Gastrocnemius medialis (tissue), 4 donors: ENCODE results near the gene PARN. TPM values are rescaled to one million over a fixed set of nuclear protein-coding genes. Genes with fewer than 3 reads are reported as not detected.

Experiments
- ATAC-seq, 2 donors: fragments of 150-250 bp; one replicate each; pipeline ENCODE4 v1.9.1; 2016
- DNase-seq, 2 donors: peaks; one replicate each; pipeline ENCODE4 v3.0.0-alpha.2; 2019
- H3K27ac ChIP-seq, 4 donors: fragments of 200-600 bp; sonication (generic); 1 replicate in 1 of 4; 2 replicates in 3 of 4; pipeline ENCODE4 v1.5.1; 2016 to 2018; ENCODE audit warnings: mild to moderate bottlenecking in 2 of 4, moderate library complexity in 1 of 4
- H3K27me3 ChIP-seq, 3 donors: fragments of 200-600 bp; sonication (generic) in 2 of 3; 1 replicate in 1 of 3; 2 replicates in 2 of 3; pipeline versions ENCODE4 v1.5.1 to v1.6.0; 2016 to 2019; ENCODE audit warnings: mild to moderate bottlenecking in 1 of 3, moderate library complexity in 1 of 3
- H3K36me3 ChIP-seq, 2 donors: fragments of 200-600 bp; sonication (generic) in 1 of 2; one replicate each; pipeline ENCODE4 v1.5.1; 2017 to 2018
- H3K4me1 ChIP-seq, 2 donors: fragments of 200-600 bp; sonication (generic) in 1 of 2; one replicate each; pipeline ENCODE4 v1.5.1; 2016 to 2017; ENCODE audit warnings: mild to moderate bottlenecking in 2 of 2
- H3K4me3 ChIP-seq, 4 donors: fragments of 200-600 bp; sonication (generic) in 3 of 4; 1 replicate in 1 of 4; 2 replicates in 3 of 4; pipeline ENCODE4 v1.5.1; 2016 to 2019; ENCODE audit warnings: mild to moderate bottlenecking in 2 of 4
- H3K9me3 ChIP-seq, 3 donors: fragments of 200-600 bp; sonication (generic) in 2 of 3; 1 replicate in 1 of 3; 2 replicates in 2 of 3; pipeline ENCODE4 v1.5.1; 2016 to 2019
- POLR2A ChIP-seq, 2 donors: fragments of 450-650 bp; IDR thresholded peaks; one replicate each; pipeline ENCODE4 v1.6.1; 2017; ENCODE audit warnings: antibody characterized with exemption in 2 of 2, mild to moderate bottlenecking in 2 of 2, moderate library complexity in 2 of 2
- in situ Hi-C, 4 donors: fragments of 200-750 bp; cut with MboI; loops; one replicate each; pipeline versions ENCODE4 v1.15.0 to v1.8.0; 2017; ENCODE audit warnings: low sequenced_read_pairs in 4 of 4
- intact Hi-C: fragments of 100-400 bp; cut with DNase I; formaldehyde crosslinking; loops from one replicate; pipeline ENCODE4 v1.15.1; 2023; ENCODE audit warnings: low total_unique reads
- total RNA-seq, 4 donors: library from RNA; depleted of rRNA; stranded (reverse); fragments of >200 nt; gene quantifications; one replicate each; pipeline versions ENCODE4 v1.1.0 to v1.2.3, GENCODE V29; 2016
- TF ChIP-seq, protein P1 (sequence below), 5 experiments: fragments of 450-650 bp in 3 of 5; fragments of 200-600 bp in 2 of 5; sonication (generic) in 2 of 5; IDR thresholded peaks in 4 of 5; conservative IDR thresholded peaks in 1 of 5; 1 replicate in 4 of 5; 2 replicates in 1 of 5; pipeline ENCODE4 v1.5.1; 2016 to 2019; ENCODE audit warnings: antibody characterized with exemption in 5 of 5, mild to moderate bottlenecking in 3 of 5, moderate library complexity in 3 of 5

PARN gene
- total RNA-seq, 4 donors from 2014 or later = 18.8 to 44.9 (median 31.2) TPM

DNA sequence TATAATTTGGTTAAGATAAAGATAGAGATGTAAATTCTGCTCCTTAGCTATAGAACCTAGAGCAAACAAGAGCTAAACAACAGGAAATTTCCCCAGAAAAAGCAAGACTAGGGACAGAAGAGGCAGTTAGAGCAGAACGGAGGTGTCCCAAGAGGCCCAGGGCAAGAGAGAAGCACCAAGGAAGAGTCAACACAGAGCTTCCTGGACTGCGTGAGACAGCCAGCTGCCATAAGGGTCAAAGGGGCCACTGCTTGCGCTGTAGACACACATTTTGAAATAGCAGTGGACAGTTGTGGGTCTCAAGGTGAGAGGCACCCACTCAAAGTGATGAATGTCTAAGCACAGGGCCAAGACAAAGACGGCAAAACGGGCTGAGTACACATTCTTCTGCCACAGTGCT lies 156.6 kb downstream of the PARN start:
- no peaks in the 10 kb centered on the region for H3K4me1 ChIP-seq
- no peaks in the 10 kb centered on the region for H3K9me3 ChIP-seq
- no peak overlapping the region for H3K4me3 ChIP-seq
- no peak for DNase-seq
- H3K27ac ChIP-seq = no peak overlapping the region
- H3K36me3 ChIP-seq = no peaks in the 10 kb centered on the region
- no peaks in the 10 kb centered on the region for H3K27me3 ChIP-seq
- intact Hi-C loops = no loop called here
- in situ Hi-C loops = no loop called here
- TF ChIP-seq POLR2A (IDR thresholded peaks at IDR 0.05) = no peak
- TF ChIP-seq, protein P1, sequence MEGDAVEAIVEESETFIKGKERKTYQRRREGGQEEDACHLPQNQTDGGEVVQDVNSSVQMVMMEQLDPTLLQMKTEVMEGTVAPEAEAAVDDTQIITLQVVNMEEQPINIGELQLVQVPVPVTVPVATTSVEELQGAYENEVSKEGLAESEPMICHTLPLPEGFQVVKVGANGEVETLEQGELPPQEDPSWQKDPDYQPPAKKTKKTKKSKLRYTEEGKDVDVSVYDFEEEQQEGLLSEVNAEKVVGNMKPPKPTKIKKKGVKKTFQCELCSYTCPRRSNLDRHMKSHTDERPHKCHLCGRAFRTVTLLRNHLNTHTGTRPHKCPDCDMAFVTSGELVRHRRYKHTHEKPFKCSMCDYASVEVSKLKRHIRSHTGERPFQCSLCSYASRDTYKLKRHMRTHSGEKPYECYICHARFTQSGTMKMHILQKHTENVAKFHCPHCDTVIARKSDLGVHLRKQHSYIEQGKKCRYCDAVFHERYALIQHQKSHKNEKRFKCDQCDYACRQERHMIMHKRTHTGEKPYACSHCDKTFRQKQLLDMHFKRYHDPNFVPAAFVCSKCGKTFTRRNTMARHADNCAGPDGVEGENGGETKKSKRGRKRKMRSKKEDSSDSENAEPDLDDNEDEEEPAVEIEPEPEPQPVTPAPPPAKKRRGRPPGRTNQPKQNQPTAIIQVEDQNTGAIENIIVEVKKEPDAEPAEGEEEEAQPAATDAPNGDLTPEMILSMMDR (IDR thresholded peaks at IDR 0.05 in 4 of 5, conservative IDR thresholded peaks at IDR 0.05 in 1 of 5) = no peak
- no peak for ATAC-seq

DNA sequence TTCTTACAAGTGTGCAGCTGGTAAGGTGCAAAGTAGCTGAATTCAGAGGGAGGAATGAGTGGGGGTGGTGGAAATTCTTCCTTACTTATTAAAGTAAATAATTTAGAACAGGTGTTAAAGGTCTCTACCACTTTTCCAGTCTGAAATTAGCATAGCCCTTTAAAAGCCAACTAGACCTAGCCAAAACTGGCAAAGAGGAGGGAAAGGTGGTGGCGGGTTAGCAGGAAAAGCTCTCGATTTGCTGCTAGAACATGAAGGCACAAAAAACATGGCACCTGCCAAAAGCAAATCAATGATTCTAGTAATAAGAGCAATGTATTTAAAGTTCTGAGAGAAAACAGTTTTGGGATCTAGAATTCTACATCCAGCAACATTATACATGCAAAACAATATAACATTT lies 157.7 kb downstream of the PARN start:
- H3K36me3 ChIP-seq = no peaks in the 10 kb centered on the region
- no peaks in the 10 kb centered on the region for H3K27me3 ChIP-seq
- in situ Hi-C loops (no loop called here), intact Hi-C loops (no loop called here)
- no peak for DNase-seq
- H3K4me1 ChIP-seq = no peaks in the 10 kb centered on the region
- H3K9me3 ChIP-seq = no peaks in the 10 kb centered on the region
- no peak overlapping the region for H3K4me3 ChIP-seq
- no peak overlapping the region for H3K27ac ChIP-seq
- ATAC-seq = no peak
- TF ChIP-seq POLR2A (IDR thresholded peaks at IDR 0.05) = no peak
- TF ChIP-seq, protein P1 (IDR thresholded peaks at IDR 0.05 in 4 of 5, conservative IDR thresholded peaks at IDR 0.05 in 1 of 5) = no peak

DNA sequence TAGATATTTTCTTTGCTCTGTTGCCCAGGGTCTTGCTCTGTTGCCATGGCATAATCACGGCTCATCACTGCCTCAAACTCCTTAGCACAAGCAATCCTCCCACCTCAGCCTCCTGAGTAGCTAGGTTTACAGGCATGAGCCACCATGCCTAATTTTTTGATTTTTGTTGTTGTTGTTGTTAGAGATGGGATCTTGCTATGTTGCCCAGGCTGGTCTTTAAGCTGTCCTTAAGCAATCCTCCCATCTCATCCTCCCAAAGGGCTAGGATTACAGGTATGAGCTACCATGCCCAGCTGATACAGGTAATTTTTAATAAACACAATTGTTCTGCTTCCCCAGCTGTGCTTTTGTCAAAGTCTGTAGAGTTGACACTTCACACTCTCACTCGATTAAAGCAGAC lies 159.3 kb downstream of the PARN start:
- intact Hi-C loops (no loop called here), in situ Hi-C loops (no loop called here)
- no peaks in the 10 kb centered on the region for H3K27me3 ChIP-seq
- no peak overlapping the region for H3K27ac ChIP-seq
- no peaks in the 10 kb centered on the region for H3K9me3 ChIP-seq
- H3K4me1 ChIP-seq = no peaks in the 10 kb centered on the region
- no peak overlapping the region for H3K4me3 ChIP-seq
- H3K36me3 ChIP-seq = no peaks in the 10 kb centered on the region
- TF ChIP-seq POLR2A (IDR thresholded peaks at IDR 0.05) = no peak
- TF ChIP-seq, protein P1 (IDR thresholded peaks at IDR 0.05 in 4 of 5, conservative IDR thresholded peaks at IDR 0.05 in 1 of 5) = no peak
- ATAC-seq (no peak), DNase-seq (no peak)

DNA sequence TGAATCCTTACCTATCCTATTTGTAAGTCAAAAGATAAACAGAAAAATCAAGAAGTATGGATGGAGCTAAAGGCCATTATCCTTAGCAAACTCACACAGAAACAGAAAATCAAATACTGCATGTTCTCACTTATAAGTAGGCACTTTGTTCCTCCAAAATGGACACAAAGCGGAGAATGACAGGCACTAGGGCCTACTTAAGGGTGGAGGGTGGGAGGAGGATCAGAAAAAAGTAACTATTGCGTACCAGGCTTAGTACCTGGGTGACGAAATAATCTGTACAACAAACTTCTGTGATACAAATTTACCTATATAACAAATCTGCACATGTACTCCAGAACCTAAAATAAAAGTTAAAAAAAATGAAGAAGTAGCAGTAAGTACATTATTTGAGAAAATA lies 164.3 kb downstream of the PARN start:
- TF ChIP-seq, protein P1 (IDR thresholded peaks at IDR 0.05 in 4 of 5, conservative IDR thresholded peaks at IDR 0.05 in 1 of 5) = no peak
- no peak for TF ChIP-seq POLR2A (IDR thresholded peaks at IDR 0.05)
- intact Hi-C loops (no loop called here), in situ Hi-C loops (no loop called here)
- Histone ChIP-seq H3K4me3 (no peak overlapping the region), H3K36me3 (no peaks in the 10 kb centered on the region), H3K27ac (no peak overlapping the region), H3K9me3 (peaks cover 0 to 4% (median 0%) of the 10 kb centered on the region in 3 donors), H3K27me3 (no peaks in the 10 kb centered on the region), H3K4me1 (no peaks in the 10 kb centered on the region)
- ATAC-seq (no peak), DNase-seq (no peak)

DNA sequence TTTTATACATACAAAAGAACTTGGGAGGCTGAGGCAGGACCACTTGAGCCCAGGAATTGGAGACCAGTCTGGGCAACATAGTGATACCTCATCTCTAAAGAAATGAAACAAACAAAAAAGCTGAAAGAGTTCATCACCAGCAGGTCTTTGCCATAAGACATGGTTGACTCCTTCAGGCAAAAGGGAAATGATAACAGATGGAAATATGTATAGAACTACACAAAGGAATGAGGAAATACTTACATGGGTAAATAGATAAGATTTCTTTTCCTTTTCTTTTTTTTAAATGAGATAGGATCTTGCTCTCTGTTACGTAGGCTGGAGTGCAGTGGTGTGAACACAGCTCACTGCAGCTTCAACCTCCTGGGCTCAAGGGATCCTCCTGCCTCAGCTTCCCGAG lies 165.3 kb downstream of the PARN start:
- H3K4me1 ChIP-seq = no peaks in the 10 kb centered on the region
- DNase-seq (no peak), ATAC-seq (no peak)
- in situ Hi-C loops = no loop called here
- TF ChIP-seq, protein P1 (IDR thresholded peaks at IDR 0.05 in 4 of 5, conservative IDR thresholded peaks at IDR 0.05 in 1 of 5) = no peak
- TF ChIP-seq POLR2A (IDR thresholded peaks at IDR 0.05) = no peak
- no peaks in the 10 kb centered on the region for H3K36me3 ChIP-seq
- no peaks in the 10 kb centered on the region for H3K27me3 ChIP-seq
- H3K9me3 ChIP-seq = peaks cover 0 to 4% (median 0%) of the 10 kb centered on the region in 3 donors
- H3K4me3 ChIP-seq = no peak overlapping the region
- no peak overlapping the region for H3K27ac ChIP-seq
- intact Hi-C loops = no loop called here
